ENCODE measurements around the gene SLC25A5.

Gene SLC25A5

GRCh38 chrX:119477812-119478232 lies 9.6 kb downstream of the SLC25A5 start:
- TF ChIP-seq POLR2AphosphoS5 (IDR thresholded peaks at IDR 0.05; ENCODE audit: low read depth, low read length), result no peak
- TF ChIP-seq SIN3A (IDR thresholded peaks at IDR 0.05; ENCODE audit: borderline replicate concordance, insufficient read depth, low read length), result no peak
- no peak for TF ChIP-seq FOXP2 (optimal IDR thresholded peaks at IDR 0.05; ENCODE audit: borderline replicate concordance, extremely low read depth, extremely low read length, insufficient read depth)
- no peak for TF ChIP-seq TAF1 (IDR thresholded peaks at IDR 0.05; ENCODE audit: borderline replicate concordance, insufficient read depth, low read length)
- no peak for TF ChIP-seq REST (IDR thresholded peaks at IDR 0.05; ENCODE audit: insufficient read depth in 1 of 2, low read depth in 2 of 2, low read length in 2 of 2)

- no peak for TF ChIP-seq SIN3A (IDR thresholded peaks at IDR 0.05; ENCODE audit: borderline replicate concordance, insufficient read depth, low read length)
- no peak for TF ChIP-seq TAF1 (IDR thresholded peaks at IDR 0.05; ENCODE audit: borderline replicate concordance, insufficient read depth, low read length)
- no peak for TF ChIP-seq REST (IDR thresholded peaks at IDR 0.05; ENCODE audit: insufficient read depth in 1 of 2, low read depth in 2 of 2, low read length in 2 of 2)
- no peak for TF ChIP-seq POLR2AphosphoS5 (IDR thresholded peaks at IDR 0.05; ENCODE audit: low read depth, low read length)
- no peak for TF ChIP-seq FOXP2 (optimal IDR thresholded peaks at IDR 0.05; ENCODE audit: borderline replicate concordance, extremely low read depth, extremely low read length, insufficient read depth)
These were observed 10.3 kb downstream of the SLC25A5 start for GRCh38 chrX:119478504-119478903.

GRCh38 chrX:119479845-119480244 lies 11.6 kb downstream of the SLC25A5 start:
- TF ChIP-seq SIN3A (IDR thresholded peaks at IDR 0.05; ENCODE audit: borderline replicate concordance, insufficient read depth, low read length), result no peak
- TF ChIP-seq REST (IDR thresholded peaks at IDR 0.05; ENCODE audit: insufficient read depth in 1 of 2, low read depth in 2 of 2, low read length in 2 of 2), result no peak

- TF ChIP-seq SIN3A (IDR thresholded peaks at IDR 0.05; ENCODE audit: borderline replicate concordance, insufficient read depth, low read length) (no peak), TAF1 (IDR thresholded peaks at IDR 0.05; ENCODE audit: borderline replicate concordance, insufficient read depth, low read length) (no peak), POLR2AphosphoS5 (IDR thresholded peaks at IDR 0.05; ENCODE audit: low read depth, low read length) (no peak), REST (IDR thresholded peaks at IDR 0.05; ENCODE audit: insufficient read depth in 1 of 2, low read depth in 2 of 2, low read length in 2 of 2) (no peak), FOXP2 (optimal IDR thresholded peaks at IDR 0.05; ENCODE audit: borderline replicate concordance, extremely low read depth, extremely low read length, insufficient read depth) (no peak)
These were observed 13.1 kb downstream of the SLC25A5 start for GRCh38 chrX:119481323-119481801.

- TF ChIP-seq REST (IDR thresholded peaks at IDR 0.05; ENCODE audit: insufficient read depth in 1 of 2, low read depth in 2 of 2, low read length in 2 of 2) (no peak), POLR2AphosphoS5 (IDR thresholded peaks at IDR 0.05; ENCODE audit: low read depth, low read length) (no peak), TAF1 (IDR thresholded peaks at IDR 0.05; ENCODE audit: borderline replicate concordance, insufficient read depth, low read length) (no peak), SIN3A (IDR thresholded peaks at IDR 0.05; ENCODE audit: borderline replicate concordance, insufficient read depth, low read length) (no peak), FOXP2 (optimal IDR thresholded peaks at IDR 0.05; ENCODE audit: borderline replicate concordance, extremely low read depth, extremely low read length, insufficient read depth) (no peak)
These were observed 13.8 kb downstream of the SLC25A5 start for GRCh38 chrX:119482041-119482440.

Data from PFSK-1 (cell line).